Panc1 (cell line): ENCODE data around the gene CHTOP. TPM values are rescaled to one million over a fixed set of nuclear protein-coding genes. Genes with fewer than 3 reads are reported as not detected.
"Not testable (repeated sequence)": the region's sequence is repeated elsewhere in the genome, so short reads cannot be mapped to it uniquely, and the experiment has no call there.

Experiments
- ATAC-seq: fragments of 200-7000 bp; cut with Tn5 transposase; 2 replicates; pipeline ENCODE4 v1.9.1; 2020; ENCODE audit warnings: mild to moderate bottlenecking, moderate library complexity
- BruUV-seq: library from RNA; stranded (reverse); fragments of 400-500 nt; replicated peaks from 2 replicates; lab custom pipeline; 2021; lab: Mats Ljungman, UMichigan
- CTCF ChIA-PET: fragments of 300-600 bp; sonication (Branson Sonifier 250); formaldehyde crosslinking; loops from one replicate; lab custom pipeline; 2022; ENCODE audit warnings: antibody characterized with exemption; lab: Charles Lee
- POLR2A ChIA-PET: fragments of 300-600 bp; sonication (Branson Sonifier 250); formaldehyde crosslinking; loops from one replicate; lab custom pipeline; 2022; ENCODE audit warnings: antibody characterized with exemption; lab: Charles Lee
- DNase-seq: peaks from one replicate; pipeline ENCODE4 v3.0.0-alpha.2; 2010; ENCODE audit warnings: low read depth, low spot score
- H3K27ac ChIP-seq: 2 replicates; pipeline ENCODE4 v1.5.1; 2011; ENCODE audit warnings: mild to moderate bottlenecking, low read length, inconsistent platforms
- H3K27me3 ChIP-seq: fragments of 200-500 bp; sonication (Bioruptor generic); 2 replicates; pipeline ENCODE4 v1.6.0; 2014; ENCODE audit warnings: low read length, inconsistent platforms; ENCODE audit not compliant: control insufficient read depth, insufficient read depth
- H3K36me3 ChIP-seq: fragments of 200-500 bp; sonication (Bioruptor generic); 2 replicates; pipeline ENCODE4 v1.5.1; 2014; ENCODE audit warnings: inconsistent platforms, mild to moderate bottlenecking, low read length, moderate library complexity; ENCODE audit not compliant: control insufficient read depth, insufficient read depth
- H3K4me1 ChIP-seq: 2 replicates; pipeline ENCODE4 v1.5.1; 2011; ENCODE audit warnings: inconsistent platforms, mild to moderate bottlenecking, low read length, moderate library complexity; ENCODE audit not compliant: control insufficient read depth, insufficient read depth
- H3K4me3 ChIP-seq, 2 experiments: 2 replicates each; pipeline ENCODE4 v1.5.1; 2011 to 2012; ENCODE audit warnings: low read depth in 2 of 2, low read length in 2 of 2, mild to moderate bottlenecking in 2 of 2, inconsistent platforms in 1 of 2, moderate library complexity in 1 of 2
- H3K9me3 ChIP-seq: fragments of 200-500 bp; sonication (Bioruptor generic); 2 replicates; pipeline ENCODE4 v1.5.1; 2014; ENCODE audit warnings: low read depth, mild to moderate bottlenecking, inconsistent platforms, low read length, moderate library complexity; ENCODE audit not compliant: control insufficient read depth, insufficient read depth
- POLR2AphosphoS5 ChIP-seq: IDR thresholded peaks from 2 replicates; pipeline ENCODE4 v1.6.1; 2012; ENCODE audit warnings: mild to moderate bottlenecking, low read depth, low read length, moderate library complexity
- SIN3A ChIP-seq: IDR thresholded peaks from 2 replicates; pipeline ENCODE4 v1.6.1; 2012; ENCODE audit warnings: low read depth, mild to moderate bottlenecking, low read length, moderate library complexity, borderline replicate concordance; ENCODE audit not compliant: insufficient read depth
- TCF7L2 ChIP-seq: IDR thresholded peaks from 2 replicates; pipeline ENCODE4 v1.6.1; 2011; ENCODE audit warnings: mild to moderate bottlenecking, low read depth, low read length, inconsistent platforms
- in situ Hi-C: cut with HindIII; loops from 2 replicates; pipeline ENCODE4 v1.10.0; 2016; ENCODE audit warnings: low sequenced_read_pairs, low pct_unique_long_range_greater_than_20kb
- intact Hi-C: fragments of 100-400 bp; cut with micrococcal nuclease; formaldehyde crosslinking; loops from one replicate; pipeline ENCODE4 v1.10.0; 2022; ENCODE audit not compliant: unreplicated experiment
- total RNA-seq: library from RNA; stranded (reverse); gene quantifications from one replicate; pipeline ENCODE4 v1.2.1, GENCODE V29; 2021; ENCODE audit not compliant: unreplicated experiment
- TF ChIP-seq, protein P1 (sequence below), 2 experiments: IDR thresholded peaks; 2 replicates each; pipeline ENCODE4 v1.6.1; 2011 to 2012; ENCODE audit warnings: low read depth in 2 of 2, control low read depth in 1 of 2, low read length in 1 of 2, mild to moderate bottlenecking in 1 of 2, moderate library complexity in 1 of 2; ENCODE audit not compliant: insufficient read depth in 1 of 2
- TF ChIP-seq, protein P2 (sequence below): fragments of 450-650 bp; IDR thresholded peaks from 2 replicates; pipeline ENCODE4 v1.5.1; 2017; ENCODE audit warnings: mild to moderate bottlenecking

The CHTOP gene
- total RNA-seq, 1 experiment from 2014 or later: 87.0 TPM

- H3K4me3 ChIP-seq: no peak overlapping the region
- H3K27me3 ChIP-seq: no peaks in the 10 kb centered on the region
- ChIA-PET POLR2A (interaction anchor here (0.6 kb wide), 1 partner anchor 1603 kb away, joined by 6 read pairs; no protein-coding TSS in a partner anchor), CTCF (no interaction called here)
- intact Hi-C loops (no loop called here), in situ Hi-C loops (no loop called here)
- no peaks in the 10 kb centered on the region for H3K9me3 ChIP-seq
- H3K27ac ChIP-seq: no peak overlapping the region
- BruUV-seq: no TSS peak
- TF ChIP-seq, protein P1, sequence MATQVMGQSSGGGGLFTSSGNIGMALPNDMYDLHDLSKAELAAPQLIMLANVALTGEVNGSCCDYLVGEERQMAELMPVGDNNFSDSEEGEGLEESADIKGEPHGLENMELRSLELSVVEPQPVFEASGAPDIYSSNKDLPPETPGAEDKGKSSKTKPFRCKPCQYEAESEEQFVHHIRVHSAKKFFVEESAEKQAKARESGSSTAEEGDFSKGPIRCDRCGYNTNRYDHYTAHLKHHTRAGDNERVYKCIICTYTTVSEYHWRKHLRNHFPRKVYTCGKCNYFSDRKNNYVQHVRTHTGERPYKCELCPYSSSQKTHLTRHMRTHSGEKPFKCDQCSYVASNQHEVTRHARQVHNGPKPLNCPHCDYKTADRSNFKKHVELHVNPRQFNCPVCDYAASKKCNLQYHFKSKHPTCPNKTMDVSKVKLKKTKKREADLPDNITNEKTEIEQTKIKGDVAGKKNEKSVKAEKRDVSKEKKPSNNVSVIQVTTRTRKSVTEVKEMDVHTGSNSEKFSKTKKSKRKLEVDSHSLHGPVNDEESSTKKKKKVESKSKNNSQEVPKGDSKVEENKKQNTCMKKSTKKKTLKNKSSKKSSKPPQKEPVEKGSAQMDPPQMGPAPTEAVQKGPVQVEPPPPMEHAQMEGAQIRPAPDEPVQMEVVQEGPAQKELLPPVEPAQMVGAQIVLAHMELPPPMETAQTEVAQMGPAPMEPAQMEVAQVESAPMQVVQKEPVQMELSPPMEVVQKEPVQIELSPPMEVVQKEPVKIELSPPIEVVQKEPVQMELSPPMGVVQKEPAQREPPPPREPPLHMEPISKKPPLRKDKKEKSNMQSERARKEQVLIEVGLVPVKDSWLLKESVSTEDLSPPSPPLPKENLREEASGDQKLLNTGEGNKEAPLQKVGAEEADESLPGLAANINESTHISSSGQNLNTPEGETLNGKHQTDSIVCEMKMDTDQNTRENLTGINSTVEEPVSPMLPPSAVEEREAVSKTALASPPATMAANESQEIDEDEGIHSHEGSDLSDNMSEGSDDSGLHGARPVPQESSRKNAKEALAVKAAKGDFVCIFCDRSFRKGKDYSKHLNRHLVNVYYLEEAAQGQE (IDR thresholded peaks at IDR 0.05; ENCODE audit: insufficient read depth in 1 of 2, low read depth in 2 of 2, low read length in 1 of 2): no peak
- TF ChIP-seq, protein P2, sequence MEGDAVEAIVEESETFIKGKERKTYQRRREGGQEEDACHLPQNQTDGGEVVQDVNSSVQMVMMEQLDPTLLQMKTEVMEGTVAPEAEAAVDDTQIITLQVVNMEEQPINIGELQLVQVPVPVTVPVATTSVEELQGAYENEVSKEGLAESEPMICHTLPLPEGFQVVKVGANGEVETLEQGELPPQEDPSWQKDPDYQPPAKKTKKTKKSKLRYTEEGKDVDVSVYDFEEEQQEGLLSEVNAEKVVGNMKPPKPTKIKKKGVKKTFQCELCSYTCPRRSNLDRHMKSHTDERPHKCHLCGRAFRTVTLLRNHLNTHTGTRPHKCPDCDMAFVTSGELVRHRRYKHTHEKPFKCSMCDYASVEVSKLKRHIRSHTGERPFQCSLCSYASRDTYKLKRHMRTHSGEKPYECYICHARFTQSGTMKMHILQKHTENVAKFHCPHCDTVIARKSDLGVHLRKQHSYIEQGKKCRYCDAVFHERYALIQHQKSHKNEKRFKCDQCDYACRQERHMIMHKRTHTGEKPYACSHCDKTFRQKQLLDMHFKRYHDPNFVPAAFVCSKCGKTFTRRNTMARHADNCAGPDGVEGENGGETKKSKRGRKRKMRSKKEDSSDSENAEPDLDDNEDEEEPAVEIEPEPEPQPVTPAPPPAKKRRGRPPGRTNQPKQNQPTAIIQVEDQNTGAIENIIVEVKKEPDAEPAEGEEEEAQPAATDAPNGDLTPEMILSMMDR: no peak
- no peak for TF ChIP-seq POLR2AphosphoS5
- no peak for TF ChIP-seq TCF7L2
- TF ChIP-seq SIN3A: no peak
- no peaks in the 10 kb centered on the region for H3K36me3 ChIP-seq
- DNase-seq (no peak), ATAC-seq (no peak)
- H3K4me1 ChIP-seq: no peaks in the 10 kb centered on the region
Measured at GRCh38 chr1:153586347-153586746, 47.5 kb upstream of the CHTOP start.

DNA sequence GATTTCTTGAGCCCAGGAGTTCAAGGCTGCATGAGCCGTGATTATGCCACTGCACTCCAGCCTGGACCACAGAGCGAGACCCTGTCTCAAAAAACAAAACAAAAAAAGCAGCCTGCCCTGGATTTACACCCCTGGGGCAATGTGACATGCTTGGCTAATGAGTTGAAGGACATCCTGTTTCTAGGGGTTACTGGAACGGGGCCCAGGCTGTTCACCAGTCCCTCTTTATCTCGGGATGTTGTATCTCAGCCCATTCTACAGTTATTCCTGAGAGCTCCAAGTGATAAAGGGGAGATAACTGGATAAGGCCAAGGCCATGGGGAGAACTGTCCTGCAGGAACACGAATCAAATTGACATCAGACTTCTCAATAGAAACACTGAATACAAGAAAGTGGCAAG, 46.6 kb upstream of the CHTOP start:
- intact Hi-C loops: no loop called here
- Histone ChIP-seq H3K36me3 (no peaks in the 10 kb centered on the region), H3K4me1 (no peaks in the 10 kb centered on the region), H3K27me3 (no peaks in the 10 kb centered on the region), H3K9me3 (no peaks in the 10 kb centered on the region), H3K4me3 (no peak overlapping the region), H3K27ac (no peak overlapping the region)
- in situ Hi-C loops: no loop called here
- ATAC-seq (no peak; the same call in 1 of the 2 replicates), DNase-seq (no peak)
- ChIA-PET CTCF (no interaction called here), POLR2A (no interaction called here)
- TF ChIP-seq, protein P2: no peak
- no peak for TF ChIP-seq SIN3A
- no peak for TF ChIP-seq TCF7L2
- no peak for TF ChIP-seq POLR2AphosphoS5
- TF ChIP-seq, protein P1 (IDR thresholded peaks at IDR 0.05; ENCODE audit: insufficient read depth in 1 of 2, low read depth in 2 of 2, low read length in 1 of 2): no peak
- BruUV-seq: no TSS peak

GRCh38 chr1:153588033-153588432, 45.8 kb upstream of the CHTOP start:
- in situ Hi-C loops, H3K36me3 ChIP-seq, ATAC-seq, H3K9me3 ChIP-seq, H3K27ac ChIP-seq, DNase-seq, BruUV-seq, H3K4me1 ChIP-seq, intact Hi-C loops, H3K4me3 ChIP-seq, H3K27me3 ChIP-seq: not testable (repeated sequence)
- POLR2A ChIA-PET: interaction anchor here (0.7 kb wide), 1 partner anchor 10 kb away, joined by 4 read pairs; no protein-coding TSS in a partner anchor
- CTCF ChIA-PET: interaction anchor here (0.7 kb wide), 1 partner anchor 378 kb away, joined by 5 read pairs; no protein-coding TSS in a partner anchor
